Middle frontal gyrus (tissue), 1 donor: ENCODE measurements around the gene CAP2.
"Not testable (repeated sequence)": the region's sequence is repeated elsewhere in the genome, so short reads cannot be mapped to it uniquely, and the experiment has no call there.

Source experiments
- DNase-seq: peaks from one replicate; pipeline ENCODE4 v3.0.0-alpha.2; 2015; ENCODE audit warnings: low spot score; ENCODE audit errors: extremely low spot score

CAP2 gene

GRCh38 chr6:17497535-17498095 is 104.2 kb downstream of the CAP2 start:
- DNase-seq: no peak

- DNase-seq: no peak
These were observed 108.0 kb downstream of the CAP2 start for GRCh38 chr6:17501442-17501841.

GRCh38 chr6:17501982-17502704 is 108.7 kb downstream of the CAP2 start:
- no peak for DNase-seq

GRCh38 chr6:17503051-17503450 is 109.7 kb downstream of the CAP2 start:
- DNase-seq: no peak

- no peak for DNase-seq
These were observed 110.6 kb downstream of the CAP2 start for GRCh38 chr6:17504005-17504404.

- DNase-seq: no peak
These were observed 111.7 kb downstream of the CAP2 start for GRCh38 chr6:17505062-17505476.

GRCh38 chr6:17505767-17506280 is 112.4 kb downstream of the CAP2 start:
- no peak for DNase-seq

- DNase-seq: no peak
These were observed 113.1 kb downstream of the CAP2 start for GRCh38 chr6:17506531-17506930.

GRCh38 chr6:17506962-17507361 is 113.6 kb downstream of the CAP2 start:
- no peak for DNase-seq

GRCh38 chr6:17511084-17511483 is 117.7 kb downstream of the CAP2 start:
- no peak for DNase-seq

GRCh38 chr6:17511580-17511979 is 118.2 kb downstream of the CAP2 start:
- no peak for DNase-seq

- no peak for DNase-seq
These were observed 125.7 kb downstream of the CAP2 start for GRCh38 chr6:17519120-17519519.

GRCh38 chr6:17525637-17526036 is 132.2 kb downstream of the CAP2 start:
- DNase-seq: no peak

GRCh38 chr6:17527076-17527475 is 133.7 kb downstream of the CAP2 start:
- DNase-seq: no peak

- no peak for DNase-seq
These were observed 137.0 kb downstream of the CAP2 start for GRCh38 chr6:17530321-17530835.

GRCh38 chr6:17536586-17536985 is 143.2 kb downstream of the CAP2 start:
- DNase-seq: no peak

GRCh38 chr6:17542243-17542642 is 148.8 kb downstream of the CAP2 start:
- no peak for DNase-seq

GRCh38 chr6:17545681-17546080 is 152.3 kb downstream of the CAP2 start:
- not testable (repeated sequence) for DNase-seq

GRCh38 chr6:17551383-17551958 is 158.1 kb downstream of the CAP2 start:
- no peak for DNase-seq

GRCh38 chr6:17552861-17553260 is 159.5 kb downstream of the CAP2 start:
- no peak for DNase-seq

- no peak for DNase-seq
These were observed 162.6 kb downstream of the CAP2 start for GRCh38 chr6:17556014-17556413.

- DNase-seq: no peak
These were observed 169.2 kb downstream of the CAP2 start for GRCh38 chr6:17562636-17563035.
